Mesendoderm (in vitro differentiated cells): Measurements from ENCODE around the gene MZF1. TPM values are rescaled to one million over a fixed set of nuclear protein-coding genes. Genes with fewer than 3 reads are reported as not detected.
"Not testable (repeated sequence)": the region's sequence is repeated elsewhere in the genome, so short reads cannot be mapped to it uniquely, and the experiment has no call there.

ENCODE experiments used
- DNase-seq: peaks from one replicate; pipeline ENCODE4 v3.0.0; 2013
- H2AK5ac ChIP-seq: 2 replicates; pipeline ENCODE4 v1.6.1; 2013; ENCODE audit warnings: low read length, inconsistent platforms
- H2BK120ac ChIP-seq: 2 replicates; pipeline ENCODE4 v1.6.1; 2013; ENCODE audit warnings: low read depth, mild to moderate bottlenecking, low read length, moderate library complexity, mixed read lengths
- H2BK15ac ChIP-seq: replicated peaks from 2 replicates; pipeline ENCODE4 v1.6.1; 2013; ENCODE audit warnings: low read depth, mild to moderate bottlenecking, moderate library complexity
- H2BK5ac ChIP-seq: 2 replicates; pipeline ENCODE4 v1.6.1; 2013; ENCODE audit warnings: low read length, inconsistent platforms
- H3K18ac ChIP-seq: 2 replicates; pipeline ENCODE4 v1.6.1; 2013; ENCODE audit warnings: mild to moderate bottlenecking, low read length, mixed read lengths
- H3K23ac ChIP-seq: one replicate; pipeline ENCODE4 v1.6.1; 2013; ENCODE audit warnings: low read length
- H3K27ac ChIP-seq: 2 replicates; pipeline ENCODE4 v1.5.1; 2013; ENCODE audit warnings: low read depth, mild to moderate bottlenecking, inconsistent platforms, low read length, moderate library complexity
- H3K27me3 ChIP-seq: 2 replicates; pipeline ENCODE4 v1.6.1; 2013; ENCODE audit warnings: low read length, control low read depth, mild to moderate bottlenecking, inconsistent platforms; ENCODE audit not compliant: insufficient read depth, poor library complexity
- H3K36me3 ChIP-seq: 2 replicates; pipeline ENCODE4 v1.6.1; 2013; ENCODE audit warnings: low read length, inconsistent platforms; ENCODE audit not compliant: control insufficient read depth, insufficient read depth
- H3K4ac ChIP-seq: one replicate; pipeline ENCODE4 v1.6.1; 2013; ENCODE audit warnings: low read depth, mild to moderate bottlenecking, low read length, moderate library complexity
- H3K4me1 ChIP-seq: 2 replicates; pipeline ENCODE4 v1.6.1; 2013; ENCODE audit warnings: low read depth, low read length, inconsistent platforms; ENCODE audit not compliant: control insufficient read depth
- H3K4me2 ChIP-seq: 2 replicates; pipeline ENCODE4 v1.6.1; 2013; ENCODE audit warnings: low read length
- H3K4me3 ChIP-seq: 2 replicates; pipeline ENCODE4 v1.5.1; 2013; ENCODE audit warnings: mild to moderate bottlenecking, low read length
- H3K56ac ChIP-seq: one replicate; pipeline ENCODE4 v1.6.1; 2013; ENCODE audit warnings: low read length
- H3K79me1 ChIP-seq: 2 replicates; pipeline ENCODE4 v1.6.1; 2013; ENCODE audit warnings: low read length, inconsistent platforms
- H3K79me2 ChIP-seq: 2 replicates; pipeline ENCODE4 v1.6.1; 2013; ENCODE audit warnings: mild to moderate bottlenecking, low read length; ENCODE audit not compliant: control insufficient read depth, insufficient read depth
- H3K9ac ChIP-seq: 2 replicates; pipeline ENCODE4 v1.6.1; 2013; ENCODE audit warnings: low read length, inconsistent platforms
- H4K5ac ChIP-seq: one replicate; pipeline ENCODE4 v1.6.1; 2013; ENCODE audit warnings: low read length
- H4K8ac ChIP-seq: one replicate; pipeline ENCODE4 v1.6.1; 2013; ENCODE audit warnings: low read depth, mild to moderate bottlenecking, control low read depth, low read length, moderate library complexity
- WGBS: extraction: QIAGEN DNeasy Blood & Tissue Kit; methylation state at CpG from one replicate; pipeline ENCODE4 v1.1.7; 2013; ENCODE audit warnings: low lambda C conversion rate, missing lambda C conversion rate; ENCODE audit not compliant: insufficient coverage; ENCODE audit errors: extremely low coverage; 5-methylcytosine and 5-hydroxymethylcytosine counted together
- polyA plus RNA-seq, 2 experiments: library from polyadenylated mRNA; stranded (reverse); fragments of 200-250 nt; gene quantifications; one replicate each; pipeline ENCODE4 v1.2.3, GENCODE V29; 2013

The MZF1 gene
- 6.5 TPM for polyA plus RNA-seq (2013, experiment 1 of 2)
- 6.3 TPM for polyA plus RNA-seq (2013, experiment 2 of 2)

DNA sequence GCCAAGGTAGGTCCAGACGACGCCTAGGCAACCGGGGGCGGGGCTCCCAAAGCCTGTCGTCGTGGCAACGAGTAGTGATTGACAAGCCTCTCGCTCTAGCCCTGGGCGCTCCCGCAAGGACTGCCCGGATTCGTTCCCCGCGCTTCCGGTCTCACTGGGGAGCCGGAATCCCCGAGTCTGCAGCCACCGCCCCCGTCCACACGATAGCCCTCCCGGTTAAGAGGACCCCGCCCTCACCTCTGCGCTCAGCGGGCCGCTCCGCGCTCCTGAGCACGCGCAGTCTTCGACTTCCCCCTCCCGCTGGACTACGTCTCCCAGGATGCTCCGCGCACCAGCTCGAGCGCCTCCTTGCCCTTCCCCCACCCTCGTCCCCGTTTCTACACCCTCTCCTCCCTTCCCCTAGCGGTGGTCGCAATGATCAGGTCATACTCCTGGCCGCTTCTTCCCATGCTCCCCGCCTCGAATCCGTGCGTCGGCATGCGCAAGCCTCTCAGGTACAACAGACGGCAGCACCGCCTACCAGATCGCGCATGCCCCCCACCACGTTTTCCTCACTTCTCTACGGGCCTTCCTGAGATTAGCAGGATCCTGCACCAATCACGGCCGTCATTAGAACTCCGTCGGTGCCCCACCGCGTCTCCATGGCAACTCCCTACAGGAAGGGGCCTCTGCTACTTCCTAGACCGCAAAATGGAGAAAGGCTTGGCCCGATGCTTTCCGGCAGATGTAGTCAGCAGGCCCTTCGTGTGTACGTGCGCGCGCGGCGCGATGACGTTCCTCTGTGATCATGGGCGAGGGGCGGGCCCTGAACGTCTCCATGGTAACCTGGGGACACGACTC is at the start of gene MZF1:
MZF1 (minus strand) TSS at position 518 of the 840 bp plus-strand sequence. CDS start 1,946 bp downstream, outside the sequence.
- peak within 1 kb of the TSS; percentile 97 for H3K27ac ChIP-seq
- no peak within 1 kb of the TSS for H2BK120ac ChIP-seq
- H3K18ac ChIP-seq = peak within 1 kb of the TSS; percentile 25
- peak within 1 kb of the TSS; percentile 87 for H3K4me2 ChIP-seq
- peak within 1 kb of the TSS; percentile 84 for H3K4me3 ChIP-seq
- H3K4me1 ChIP-seq = peaks cover 3% of the 10 kb centered on the region
- no peaks in the 10 kb centered on the region for H3K27me3 ChIP-seq
- DNase-seq = peak; percentile 100
- no peaks in the 10 kb centered on the region for H3K79me2 ChIP-seq
- H2AK5ac ChIP-seq = no peak within 1 kb of the TSS
- peak within 1 kb of the TSS; percentile 97 for H3K9ac ChIP-seq
- H4K8ac ChIP-seq = no peak within 1 kb of the TSS
- H3K36me3 ChIP-seq = peaks cover 3% of the 10 kb centered on the region
- no peak within 1 kb of the TSS for H3K23ac ChIP-seq
- H3K4ac ChIP-seq = no peak within 1 kb of the TSS
- H2BK15ac ChIP-seq = no peak within 1 kb of the TSS
- no peak within 1 kb of the TSS for H4K5ac ChIP-seq
- H3K56ac ChIP-seq = peak within 1 kb of the TSS; percentile 100
- no CpG with 5 or more reads among the region's 75 CpGs for WGBS
- H2BK5ac ChIP-seq = peak within 1 kb of the TSS; percentile 100
- no peaks in the 10 kb centered on the region for H3K79me1 ChIP-seq

DNA sequence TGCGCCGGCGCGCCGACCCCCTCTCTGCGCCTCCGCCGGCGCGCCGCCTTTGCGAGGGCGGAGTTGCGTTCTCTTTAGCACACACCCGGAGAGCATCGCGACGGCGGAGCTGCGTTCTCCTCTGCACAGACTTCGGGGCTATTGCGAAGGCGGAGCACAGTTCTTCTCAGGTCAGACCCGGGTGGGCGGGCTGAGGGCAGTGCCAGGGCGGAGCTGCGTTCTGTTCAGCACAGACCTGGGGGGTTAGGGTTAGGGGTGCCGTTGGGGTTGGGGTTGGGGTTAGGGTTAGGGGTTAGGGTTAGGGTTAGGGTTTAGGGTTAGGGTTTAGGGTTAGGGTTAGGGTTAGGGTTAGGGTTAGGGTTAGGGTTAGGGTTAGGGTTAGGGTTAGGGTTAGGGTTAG is 34.1 kb upstream of the MZF1 start:
- H3K4ac ChIP-seq, H3K9ac ChIP-seq, H3K4me2 ChIP-seq, H2BK120ac ChIP-seq, H2BK5ac ChIP-seq, H4K5ac ChIP-seq, H3K18ac ChIP-seq, H2AK5ac ChIP-seq, H3K79me2 ChIP-seq, H2BK15ac ChIP-seq, H3K79me1 ChIP-seq, DNase-seq, H3K27me3 ChIP-seq, H3K4me1 ChIP-seq, H4K8ac ChIP-seq, H3K36me3 ChIP-seq, H3K23ac ChIP-seq, H3K4me3 ChIP-seq, H3K27ac ChIP-seq, H3K56ac ChIP-seq: not testable (repeated sequence)
- no CpG with 5 or more reads among the region's 28 CpGs for whole genome bisulfite sequencing

- not testable (repeated sequence) for DNase-seq, H4K5ac ChIP-seq, H2BK5ac ChIP-seq
Measured at GRCh38 chr19:58606251-58606896, 33.2 kb upstream of the MZF1 start.

GRCh38 chr19:58586133-58586765 is 13.1 kb upstream of the MZF1 start:
- Histone ChIP-seq H3K4ac (no peak overlapping the region), H2BK120ac (no peak overlapping the region), H3K79me2 (no peaks in the 10 kb centered on the region), H3K27me3 (no peaks in the 10 kb centered on the region), H3K18ac (no peak overlapping the region), H3K9ac (no peak overlapping the region), H2BK5ac (no peak overlapping the region), H2AK5ac (no peak overlapping the region), H3K56ac (no peak overlapping the region), H4K5ac (no peak overlapping the region), H3K27ac (no peak overlapping the region), H3K4me3 (no peak overlapping the region), H4K8ac (no peak overlapping the region), H3K23ac (no peak overlapping the region), H3K4me2 (no peak overlapping the region), H3K79me1 (no peaks in the 10 kb centered on the region), H2BK15ac (no peak overlapping the region), H3K36me3 (no peaks in the 10 kb centered on the region), H3K4me1 (no peaks in the 10 kb centered on the region)
- DNase-seq = peak; percentile 37
- WGBS = no CpG with 5 or more reads among the region's 4 CpGs

More at GRCh38 chr19:58606251-58606896, 33.2 kb upstream of the MZF1 start:
- H3K79me1 ChIP-seq, H3K27ac ChIP-seq, H3K4me2 ChIP-seq, H3K9ac ChIP-seq, H4K8ac ChIP-seq, H3K4ac ChIP-seq, H3K79me2 ChIP-seq, H2AK5ac ChIP-seq, H3K18ac ChIP-seq, H2BK120ac ChIP-seq, H3K36me3 ChIP-seq, H3K27me3 ChIP-seq, H3K23ac ChIP-seq, H2BK15ac ChIP-seq, H3K56ac ChIP-seq, H3K4me1 ChIP-seq, H3K4me3 ChIP-seq: not testable (repeated sequence)
- WGBS = no CpG with 5 or more reads among the region's 62 CpGs

DNA sequence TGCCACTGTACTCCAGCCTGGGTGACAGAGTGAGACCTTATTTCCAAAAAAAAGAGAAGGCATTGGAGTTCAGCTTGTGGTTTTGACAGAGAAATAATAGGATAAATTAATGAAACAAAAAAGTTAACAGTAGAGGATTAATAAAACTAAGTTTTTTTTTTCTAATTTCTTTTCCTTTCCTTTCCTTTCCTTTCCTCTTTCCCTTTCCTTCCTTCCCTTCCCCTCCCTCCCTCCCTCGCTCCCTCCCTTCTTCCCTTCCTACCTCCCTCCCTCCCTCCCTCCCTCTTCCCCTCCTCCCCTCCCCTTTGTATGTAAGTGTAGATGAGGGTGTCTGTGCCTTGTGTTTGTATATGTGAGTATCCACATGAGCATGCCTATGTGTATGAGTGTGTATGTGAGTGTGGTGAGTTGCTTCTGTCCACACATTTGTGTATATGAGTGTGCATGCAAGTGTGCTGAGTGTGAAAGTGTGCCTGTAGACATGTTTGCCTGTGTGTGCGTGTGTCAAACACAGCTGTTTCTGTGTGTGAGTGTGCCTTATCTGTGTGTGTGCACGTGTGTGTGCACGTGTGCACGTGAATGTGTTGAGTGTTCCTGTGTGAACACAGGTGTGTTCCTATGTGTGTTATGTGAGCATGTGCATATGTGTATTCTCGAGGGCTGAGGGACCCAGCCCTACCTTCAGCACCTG is 12.5 kb upstream of the MZF1 start:
- Histone ChIP-seq H3K79me2 (no peaks in the 10 kb centered on the region), H3K4ac (no peak overlapping the region), H2BK15ac (no peak overlapping the region), H3K9ac (no peak overlapping the region), H3K36me3 (no peaks in the 10 kb centered on the region), H3K23ac (no peak overlapping the region), H3K27ac (no peak overlapping the region), H2BK5ac (no peak overlapping the region), H2AK5ac (no peak overlapping the region), H3K79me1 (no peaks in the 10 kb centered on the region), H4K5ac (no peak overlapping the region), H3K4me1 (no peaks in the 10 kb centered on the region), H2BK120ac (no peak overlapping the region), H3K27me3 (no peaks in the 10 kb centered on the region), H4K8ac (no peak overlapping the region), H3K4me3 (no peak overlapping the region), H3K18ac (no peak overlapping the region), H3K56ac (no peak overlapping the region), H3K4me2 (no peak overlapping the region)
- no CpG with 5 or more reads among the region's 6 CpGs for WGBS
- no peak for DNase-seq
